ENCODE results near the gene PRDM8. TPM values are rescaled to one million over a fixed set of nuclear protein-coding genes. Genes with fewer than 3 reads are reported as not detected.

The PRDM8 gene
- total and polyA plus RNA-seq, 2 of the 4 experiments (the other 2 are of a cell fraction) = 5.7 to 15.8 TPM

DNA sequence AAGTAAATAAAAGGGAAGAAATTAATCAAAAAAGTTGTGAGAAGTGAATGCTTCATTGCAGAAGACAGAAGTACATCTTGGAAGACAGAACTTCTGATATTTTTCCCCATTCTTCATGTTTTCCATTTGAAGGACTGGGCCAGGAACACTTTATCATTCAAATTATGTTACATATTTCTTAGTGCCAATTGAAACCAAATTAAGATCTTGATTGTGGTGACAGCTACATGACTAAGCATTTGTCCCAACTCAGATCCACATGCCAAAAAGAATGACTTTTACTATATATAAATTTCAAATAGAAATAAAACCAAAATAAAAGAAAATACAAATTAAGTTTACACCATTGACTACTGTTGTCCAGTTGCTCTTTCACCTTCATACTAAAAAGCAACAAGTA is 55.1 kb downstream of the PRDM8 start:
- Histone ChIP-seq H2AK9ac (replicated peaks; ENCODE audit: low read depth, low read length, poor library complexity) (no peak overlapping the region), H3K56ac (ENCODE audit: extremely low read depth, insufficient read depth, low read length) (no peak overlapping the region), H3K27ac (ENCODE audit: insufficient read depth, low read length) (no peak overlapping the region), H3K14ac (replicated peaks; ENCODE audit: low read depth, low read length) (no peak overlapping the region), H3K9me1 (ENCODE audit: insufficient read depth, low read length) (peaks cover 4% of the 10 kb centered on the region; the same call in 1 of the 2 replicates), H3K36me3 (ENCODE audit: control insufficient read depth, insufficient read depth, low read length) (no peaks in the 10 kb centered on the region), H4K20me1 (ENCODE audit: insufficient read depth, low read length) (no peaks in the 10 kb centered on the region), H3K79me1 (ENCODE audit: low read depth in 1 of 2, low read length in 2 of 2) (peaks cover 0 to 8% of the 10 kb centered on the region in 2 experiments; a peak in 1 of 4 replicates), H3K4me3 (ENCODE audit: insufficient read depth, low read depth, low read length) (no peak overlapping the region), H4K8ac (ENCODE audit: low read depth in 2 of 2, low read length in 2 of 2) (no peak overlapping the region), H3K18ac (ENCODE audit: low read depth, low read length) (no peak overlapping the region), H2BK20ac (ENCODE audit: low read depth, low read length) (no peak overlapping the region), H2BK120ac (ENCODE audit: low read depth, low read length) (no peak overlapping the region), H3K23ac (ENCODE audit: low read depth, low read length) (no peak overlapping the region), H2AFZ (replicated peaks; ENCODE audit: low read length, poor library complexity) (no peak overlapping the region), H3K4me2 (ENCODE audit: low read depth, low read length) (no peak overlapping the region), H4K91ac (ENCODE audit: insufficient read depth, low read depth, low read length) (no peak overlapping the region), H2AK5ac (ENCODE audit: low read depth, low read length) (no peak overlapping the region), H3K4me1 (ENCODE audit: control insufficient read depth, insufficient read depth, low read length) (peaks cover 11% of the 10 kb centered on the region), H3K9ac (ENCODE audit: low read depth, low read length) (no peak overlapping the region), H3K9me3 (ENCODE audit: control insufficient read depth, insufficient read depth, low read length) (no peaks in the 10 kb centered on the region), H2BK5ac (ENCODE audit: low read depth, low read length, poor library complexity, severe bottlenecking) (no peak overlapping the region), H3K4ac (ENCODE audit: low read depth, low read length) (no peak overlapping the region), H3K27me3 (ENCODE audit: control insufficient read depth, insufficient read depth, low read length) (no peaks in the 10 kb centered on the region), H2BK15ac (ENCODE audit: low read depth, low read length) (no peak overlapping the region; the same call in 2 of the 3 replicates), H4K5ac (ENCODE audit: low read depth, low read length) (no peak overlapping the region)
- TF ChIP-seq FOS (IDR thresholded peaks at IDR 0.05; ENCODE audit: low read depth, low read length) = no peak
- TF ChIP-seq BHLHE40 (IDR thresholded peaks at IDR 0.05; ENCODE audit: low read depth, low read length) = no peak
- TF ChIP-seq, protein P1, sequence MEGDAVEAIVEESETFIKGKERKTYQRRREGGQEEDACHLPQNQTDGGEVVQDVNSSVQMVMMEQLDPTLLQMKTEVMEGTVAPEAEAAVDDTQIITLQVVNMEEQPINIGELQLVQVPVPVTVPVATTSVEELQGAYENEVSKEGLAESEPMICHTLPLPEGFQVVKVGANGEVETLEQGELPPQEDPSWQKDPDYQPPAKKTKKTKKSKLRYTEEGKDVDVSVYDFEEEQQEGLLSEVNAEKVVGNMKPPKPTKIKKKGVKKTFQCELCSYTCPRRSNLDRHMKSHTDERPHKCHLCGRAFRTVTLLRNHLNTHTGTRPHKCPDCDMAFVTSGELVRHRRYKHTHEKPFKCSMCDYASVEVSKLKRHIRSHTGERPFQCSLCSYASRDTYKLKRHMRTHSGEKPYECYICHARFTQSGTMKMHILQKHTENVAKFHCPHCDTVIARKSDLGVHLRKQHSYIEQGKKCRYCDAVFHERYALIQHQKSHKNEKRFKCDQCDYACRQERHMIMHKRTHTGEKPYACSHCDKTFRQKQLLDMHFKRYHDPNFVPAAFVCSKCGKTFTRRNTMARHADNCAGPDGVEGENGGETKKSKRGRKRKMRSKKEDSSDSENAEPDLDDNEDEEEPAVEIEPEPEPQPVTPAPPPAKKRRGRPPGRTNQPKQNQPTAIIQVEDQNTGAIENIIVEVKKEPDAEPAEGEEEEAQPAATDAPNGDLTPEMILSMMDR (conservative IDR thresholded peaks at IDR 0.05; ENCODE audit: low read depth, low read length) = no peak
- TF ChIP-seq MXI1 (IDR thresholded peaks at IDR 0.05; ENCODE audit: borderline replicate concordance, low read depth, low read length) = no peak
- TF ChIP-seq MAZ (IDR thresholded peaks at IDR 0.05; ENCODE audit: borderline replicate concordance, low read depth, low read length) = no peak
- TF ChIP-seq RAD21 (IDR thresholded peaks at IDR 0.05; ENCODE audit: low read length) = no peak
- TF ChIP-seq NFE2L2 (IDR thresholded peaks at IDR 0.05; ENCODE audit: low read depth, low read length) = 0 out of 2 replicates have a peak, but pooled peaks have one; percentile 20
- ChIA-PET POLR2A (ENCODE audit: unreplicated experiment) (no interaction called here), CTCF (no interaction called here)
- DNase-seq = no peak
- intact Hi-C loops (cut with micrococcal nuclease) (no loop called here), in situ Hi-C loops (cut with MboI; ENCODE audit: low sequenced_read_pairs) (no loop called here), dilution Hi-C loops (cut with HindIII; ENCODE audit: low sequenced_read_pairs, unreplicated experiment) (no loop called here)
- no peak for ATAC-seq (ENCODE audit: low read depth)
- BruUV-seq (replicated peaks) = no TSS peak
